ENCODE data around the gene LIG3. TPM values are rescaled to one million over a fixed set of nuclear protein-coding genes. Genes with fewer than 3 reads are reported as not detected.
"Not testable (repeated sequence)": the region's sequence is repeated elsewhere in the genome, so short reads cannot be mapped to it uniquely, and the experiment has no call there.

Gene LIG3
- total RNA-seq, 1 experiment from 2014 or later = 30.0 TPM

GRCh38 chr17:35030780-35031179, 50.5 kb downstream of the LIG3 start:
- TF ChIP-seq CTCF (IDR thresholded peaks at IDR 0.05; ENCODE audit: unreplicated experiment) = no peak
- BruUV-seq (replicated peaks) = no TSS peak
- Mint-ChIP-seq H3K4me3 (ENCODE audit: low read depth, unreplicated experiment) (no peak overlapping the region), H3K36me3 (ENCODE audit: insufficient read depth, unreplicated experiment) (peaks cover 5% of the 10 kb centered on the region), H3K9me3 (ENCODE audit: low read depth, unreplicated experiment) (no peaks in the 10 kb centered on the region), H3K4me1 (ENCODE audit: low read depth, unreplicated experiment) (peaks cover 30% of the 10 kb centered on the region), H3K27me3 (ENCODE audit: unreplicated experiment) (no peaks in the 10 kb centered on the region), H3K27ac (ENCODE audit: unreplicated experiment) (no peak overlapping the region)
- no peak for DNase-seq
- intact Hi-C loops (cut with micrococcal nuclease; ENCODE audit: unreplicated experiment) = no loop called here
- CTCF ChIA-PET = no interaction called here

- Mint-ChIP-seq H3K4me3 (ENCODE audit: low read depth, unreplicated experiment) (no peak overlapping the region), H3K9me3 (ENCODE audit: low read depth, unreplicated experiment) (no peaks in the 10 kb centered on the region), H3K27me3 (ENCODE audit: unreplicated experiment) (no peaks in the 10 kb centered on the region), H3K4me1 (ENCODE audit: low read depth, unreplicated experiment) (peaks cover 6% of the 10 kb centered on the region), H3K27ac (ENCODE audit: unreplicated experiment) (no peak overlapping the region), H3K36me3 (ENCODE audit: insufficient read depth, unreplicated experiment) (no peaks in the 10 kb centered on the region)
- no TSS peak for BruUV-seq (replicated peaks)
- CTCF ChIA-PET = no interaction called here
- DNase-seq = no peak
- intact Hi-C loops (cut with micrococcal nuclease; ENCODE audit: unreplicated experiment) = no loop called here
- no peak for TF ChIP-seq CTCF (IDR thresholded peaks at IDR 0.05; ENCODE audit: unreplicated experiment)
Observed at GRCh38 chr17:35038453-35038852, 58.1 kb downstream of the LIG3 start.

GRCh38 chr17:35041390-35041789, 61.1 kb downstream of the LIG3 start:
- TF ChIP-seq CTCF (IDR thresholded peaks at IDR 0.05; ENCODE audit: unreplicated experiment) = no peak
- CTCF ChIA-PET = interaction anchor here (0.6 kb wide), 1 partner anchor 767 kb away, joined by 4 read pairs; no protein-coding TSS in a partner anchor
- no peak overlapping the region for H3K27ac Mint-ChIP-seq (ENCODE audit: unreplicated experiment)
- no peaks in the 10 kb centered on the region for H3K9me3 Mint-ChIP-seq (ENCODE audit: low read depth, unreplicated experiment)
- intact Hi-C loops (cut with micrococcal nuclease; ENCODE audit: unreplicated experiment) = no loop called here
- H3K4me1 Mint-ChIP-seq (ENCODE audit: low read depth, unreplicated experiment) = peaks cover 21% of the 10 kb centered on the region
- no peak overlapping the region for H3K4me3 Mint-ChIP-seq (ENCODE audit: low read depth, unreplicated experiment)
- no TSS peak for BruUV-seq (replicated peaks)
- no peaks in the 10 kb centered on the region for H3K27me3 Mint-ChIP-seq (ENCODE audit: unreplicated experiment)
- H3K36me3 Mint-ChIP-seq (ENCODE audit: insufficient read depth, unreplicated experiment) = peaks cover 8% of the 10 kb centered on the region
- no peak for DNase-seq

- Mint-ChIP-seq H3K4me3 (ENCODE audit: low read depth, unreplicated experiment) (no peak overlapping the region), H3K4me1 (ENCODE audit: low read depth, unreplicated experiment) (peaks cover 38% of the 10 kb centered on the region), H3K27ac (ENCODE audit: unreplicated experiment) (no peak overlapping the region), H3K36me3 (ENCODE audit: insufficient read depth, unreplicated experiment) (peaks cover 17% of the 10 kb centered on the region), H3K9me3 (ENCODE audit: low read depth, unreplicated experiment) (no peaks in the 10 kb centered on the region), H3K27me3 (ENCODE audit: unreplicated experiment) (no peaks in the 10 kb centered on the region)
- no peak for TF ChIP-seq CTCF (IDR thresholded peaks at IDR 0.05; ENCODE audit: unreplicated experiment)
- CTCF ChIA-PET = interaction anchor here (1.1 kb wide), 1 partner anchor 46 kb away, joined by 3 read pairs; no protein-coding TSS in a partner anchor
- DNase-seq = no peak
- BruUV-seq (replicated peaks) = no TSS peak
- intact Hi-C loops (cut with micrococcal nuclease; ENCODE audit: unreplicated experiment) = no loop called here
Observed at GRCh38 chr17:35044181-35044580, 63.9 kb downstream of the LIG3 start.

- not testable (repeated sequence) for H3K27me3 Mint-ChIP-seq (ENCODE audit: unreplicated experiment); H3K9me3 Mint-ChIP-seq (ENCODE audit: low read depth, unreplicated experiment); BruUV-seq (replicated peaks)
- CTCF ChIA-PET = interaction anchor here (0.7 kb wide), 1 partner anchor 29 kb away, joined by 4 read pairs; no protein-coding TSS in a partner anchor
- peaks cover 18% of the 10 kb centered on the region for H3K36me3 Mint-ChIP-seq (ENCODE audit: insufficient read depth, unreplicated experiment)
- H3K27ac Mint-ChIP-seq (ENCODE audit: unreplicated experiment) = peak overlapping the region; percentile 92
- intact Hi-C loops (cut with micrococcal nuclease; ENCODE audit: unreplicated experiment) = loop anchor here (1.0 kb wide), 1 partner anchor 27 kb away; no protein-coding TSS in a partner anchor
- DNase-seq = peak; percentile 29
- peaks cover 40% of the 10 kb centered on the region for H3K4me1 Mint-ChIP-seq (ENCODE audit: low read depth, unreplicated experiment)
- H3K4me3 Mint-ChIP-seq (ENCODE audit: low read depth, unreplicated experiment) = peak overlapping the region; percentile 61
Observed at GRCh38 chr17:35045458-35045979, 65.2 kb downstream of the LIG3 start.

Measured in Calu3 (cell line).